Natural killer cell (primary cell): Measurements from ENCODE around the gene P3H2. TPM values are rescaled to one million over a fixed set of nuclear protein-coding genes. Genes with fewer than 3 reads are reported as not detected.

Source experiments
- ATAC-seq, 3 donors: fragments of 150-1000 bp in 2 of 3; fragments of 200-7000 bp in 1 of 3; cut with Tn5 transposase; 1 replicate in 1 of 3; 2 replicates in 2 of 3; pipeline ENCODE4 v1.10.0; 2021; ENCODE audit warnings: mild to moderate bottlenecking in 2 of 3, moderate library complexity in 2 of 3
- DNase-seq, 2 donors: peaks; one replicate each; pipeline versions ENCODE4 v3.0.0 to v3.0.0-alpha.2; 2013 to 2021; ENCODE audit warnings: mixed read lengths in 1 of 2
- H3K27ac ChIP-seq: one replicate; pipeline ENCODE4 v1.5.1; 2013; ENCODE audit warnings: mild to moderate bottlenecking, low read length
- H3K27me3 ChIP-seq: one replicate; pipeline ENCODE4 v1.6.1; 2013; ENCODE audit warnings: low read length; ENCODE audit not compliant: control insufficient read depth, insufficient read depth
- H3K36me3 ChIP-seq: one replicate; pipeline ENCODE4 v1.6.1; 2013; ENCODE audit warnings: low read length; ENCODE audit not compliant: control insufficient read depth, insufficient read depth
- H3K4me1 ChIP-seq: one replicate; pipeline ENCODE4 v1.6.1; 2013; ENCODE audit warnings: low read length; ENCODE audit not compliant: control insufficient read depth, insufficient read depth
- H3K4me3 ChIP-seq: one replicate; pipeline ENCODE4 v1.5.1; 2013; ENCODE audit warnings: low read length
- H3K9me3 ChIP-seq: one replicate; pipeline ENCODE4 v1.6.1; 2013; ENCODE audit warnings: low read length; ENCODE audit not compliant: control insufficient read depth, insufficient read depth
- H3K27ac Mint-ChIP-seq, 2 donors: one replicate each; pipeline ENCODE4 v1.8.0; 2022; ENCODE audit warnings: mild to moderate bottlenecking in 2 of 2, mixed read lengths in 2 of 2, moderate library complexity in 1 of 2
- H3K27me3 Mint-ChIP-seq, 2 donors: one replicate each; pipeline ENCODE4 v1.8.0; 2022; ENCODE audit warnings: low read depth in 2 of 2, mixed read lengths in 2 of 2
- H3K36me3 Mint-ChIP-seq: one replicate; pipeline ENCODE4 v1.8.0; 2022; ENCODE audit warnings: mixed read lengths
- H3K4me1 Mint-ChIP-seq, 2 donors: one replicate each; pipeline ENCODE4 v1.8.0; 2022; ENCODE audit warnings: mixed read lengths in 2 of 2
- H3K4me3 Mint-ChIP-seq: one replicate; pipeline ENCODE4 v1.8.0; 2022; ENCODE audit warnings: mild to moderate bottlenecking, moderate library complexity, mixed read lengths
- H3K9me3 Mint-ChIP-seq, 2 donors: one replicate each; pipeline ENCODE4 v1.8.0; 2022; ENCODE audit warnings: mixed read lengths in 2 of 2
- CTCF ChIP-seq: fragments of 200-600 bp; IDR thresholded peaks from one replicate; pipeline ENCODE4 v1.8.0; 2022; ENCODE audit warnings: antibody characterized with exemption
- WGBS: methylation state at CpG from one replicate; pipeline ENCODE4 v1.1.7; 2013; ENCODE audit warnings: missing lambda C conversion rate; ENCODE audit not compliant: insufficient coverage; 5-methylcytosine and 5-hydroxymethylcytosine counted together
- intact Hi-C: fragments of 100-400 bp; cut with micrococcal nuclease; formaldehyde crosslinking; loops from one replicate; pipeline ENCODE4 v1.14.2; 2022
- total RNA-seq, 4 donors: library from RNA; stranded (reverse); fragments of 120-200 nt in 1 of 4; gene quantifications; one replicate each; pipeline versions ENCODE4 v1.2.3 to v1.2.4, GENCODE V29; 2013 to 2022

Gene P3H2
- total RNA-seq, 3 donors from 2014 or later (not counting 1 experiment from before 2014, with no cell fraction given), result 0.43 to 1.0 (median 0.64) TPM

- no peaks in the 10 kb centered on the region for H3K4me1 Mint-ChIP-seq
- intact Hi-C loops, result no loop called here
- no peaks in the 10 kb centered on the region for H3K27me3 ChIP-seq
- DNase-seq (no peak), ATAC-seq (no peak)
- 97% methylated on average over 3 of the region's 4 CpGs for WGBS
- H3K36me3 Mint-ChIP-seq, result no peaks in the 10 kb centered on the region
- no peaks in the 10 kb centered on the region for H3K27me3 Mint-ChIP-seq
- peaks cover 3 to 4% of the 10 kb centered on the region in 2 donors for H3K9me3 Mint-ChIP-seq
- H3K9me3 ChIP-seq, result no peaks in the 10 kb centered on the region
- no peak for TF ChIP-seq CTCF
- H3K4me1 ChIP-seq, result no peaks in the 10 kb centered on the region
- no peaks in the 10 kb centered on the region for H3K36me3 ChIP-seq
- no peak overlapping the region for H3K27ac ChIP-seq
- no peak overlapping the region for H3K4me3 Mint-ChIP-seq
- H3K4me3 ChIP-seq, result no peak overlapping the region
- H3K27ac Mint-ChIP-seq, result no peak overlapping the region
These were observed 23.7 kb downstream of the P3H2 start for GRCh38 chr3:190097025-190097424.

- Histone ChIP-seq H3K4me3 (no peak overlapping the region), H3K4me1 (no peaks in the 10 kb centered on the region), H3K9me3 (no peaks in the 10 kb centered on the region), H3K27ac (no peak overlapping the region), H3K27me3 (no peaks in the 10 kb centered on the region), H3K36me3 (no peaks in the 10 kb centered on the region)
- TF ChIP-seq CTCF, result no peak
- H3K36me3 Mint-ChIP-seq, result no peaks in the 10 kb centered on the region
- ATAC-seq, result no peak
- H3K4me3 Mint-ChIP-seq, result no peak overlapping the region
- peaks cover 3 to 4% of the 10 kb centered on the region in 2 donors for H3K9me3 Mint-ChIP-seq
- WGBS, result 81% methylated on average over 4 of the region's 4 CpGs
- no peaks in the 10 kb centered on the region for H3K4me1 Mint-ChIP-seq
- intact Hi-C loops, result no loop called here
- no peak overlapping the region for H3K27ac Mint-ChIP-seq
- DNase-seq, result no peak
- no peaks in the 10 kb centered on the region for H3K27me3 Mint-ChIP-seq
These were observed 24.4 kb downstream of the P3H2 start for GRCh38 chr3:190096345-190096744.

- no peak overlapping the region for H3K4me3 ChIP-seq
- Mint-ChIP-seq H3K27me3 (no peaks in the 10 kb centered on the region), H3K4me3 (no peak overlapping the region), H3K36me3 (no peaks in the 10 kb centered on the region), H3K9me3 (peaks cover 3 to 4% of the 10 kb centered on the region in 2 donors), H3K4me1 (no peaks in the 10 kb centered on the region), H3K27ac (no peak overlapping the region)
- TF ChIP-seq CTCF, result no peak
- WGBS, result 67% methylated on average over 1 of the region's 1 CpG
- ATAC-seq (no peak), DNase-seq (no peak)
- H3K27ac ChIP-seq, result no peak overlapping the region
- H3K9me3 ChIP-seq, result no peaks in the 10 kb centered on the region
- H3K4me1 ChIP-seq, result no peaks in the 10 kb centered on the region
- H3K27me3 ChIP-seq, result no peaks in the 10 kb centered on the region
- H3K36me3 ChIP-seq, result no peaks in the 10 kb centered on the region
- intact Hi-C loops, result no loop called here
These were observed 26.5 kb downstream of the P3H2 start for GRCh38 chr3:190094160-190094718.

- no peak overlapping the region for H3K4me3 Mint-ChIP-seq
- peaks cover 3 to 4% of the 10 kb centered on the region in 2 donors for H3K9me3 Mint-ChIP-seq
- no peaks in the 10 kb centered on the region for H3K4me1 Mint-ChIP-seq
- Histone ChIP-seq H3K27ac (no peak overlapping the region), H3K4me3 (no peak overlapping the region), H3K27me3 (no peaks in the 10 kb centered on the region), H3K36me3 (no peaks in the 10 kb centered on the region), H3K4me1 (no peaks in the 10 kb centered on the region), H3K9me3 (no peaks in the 10 kb centered on the region)
- intact Hi-C loops, result no loop called here
- 56% methylated on average over 2 of the region's 2 CpGs for WGBS
- DNase-seq (no peak), ATAC-seq (no peak)
- no peak for TF ChIP-seq CTCF
- H3K27me3 Mint-ChIP-seq, result no peaks in the 10 kb centered on the region
- no peaks in the 10 kb centered on the region for H3K36me3 Mint-ChIP-seq
- no peak overlapping the region for H3K27ac Mint-ChIP-seq
These were observed 28.4 kb downstream of the P3H2 start for GRCh38 chr3:190092250-190092649.
